Skeletal muscle tissue (tissue), 4 donors: ENCODE data around the gene TSC2. TPM values are rescaled to one million over a fixed set of nuclear protein-coding genes. Genes with fewer than 3 reads are reported as not detected.

Source experiments
- H3K27ac ChIP-seq: one replicate; pipeline ENCODE4 v1.7.0; 2013; ENCODE audit warnings: mild to moderate bottlenecking, low read depth, low read length, inconsistent platforms
- H3K27me3 ChIP-seq, 3 donors: one replicate each; pipeline ENCODE4 v1.7.0; 2013; ENCODE audit warnings: low read length in 3 of 3; ENCODE audit not compliant: control insufficient read depth in 3 of 3, insufficient read depth in 3 of 3
- H3K36me3 ChIP-seq, 3 donors: one replicate each; pipeline ENCODE4 v1.7.0; 2013; ENCODE audit warnings: low read length in 3 of 3; ENCODE audit not compliant: control insufficient read depth in 3 of 3, insufficient read depth in 3 of 3
- H3K4me1 ChIP-seq, 3 donors: one replicate each; pipeline ENCODE4 v1.7.0; 2013; ENCODE audit warnings: low read length in 3 of 3, mild to moderate bottlenecking in 3 of 3; ENCODE audit not compliant: control insufficient read depth in 3 of 3, insufficient read depth in 3 of 3
- H3K4me3 ChIP-seq, 3 donors: one replicate each; pipeline ENCODE4 v1.7.0; 2013; ENCODE audit warnings: low read length in 3 of 3
- H3K9ac ChIP-seq, 3 donors: one replicate each; pipeline ENCODE4 v1.7.0; 2013; ENCODE audit warnings: low read length in 3 of 3, mild to moderate bottlenecking in 3 of 3, moderate library complexity in 2 of 3, low read depth in 1 of 3
- H3K9me3 ChIP-seq, 3 donors: one replicate each; pipeline ENCODE4 v1.7.0; 2013; ENCODE audit warnings: low read length in 3 of 3; ENCODE audit not compliant: control insufficient read depth in 3 of 3
- total RNA-seq: library from RNA; depleted of rRNA; stranded (reverse); fragments of >200 nt; gene quantifications from one replicate; pipeline ENCODE4 v1.2.3, GENCODE V29; 2014
- donor health status: Osteomylitis.

TSC2 gene
- total RNA-seq, 1 donor from 2014 or later = 49.6 TPM

GRCh38 chr16:2053897-2054296, 6.1 kb downstream of the TSC2 start:
- peaks cover 43 to 57% (median 50%) of the 10 kb centered on the region in 3 donors for H3K36me3 ChIP-seq

GRCh38 chr16:2054543-2055245, 6.9 kb downstream of the TSC2 start:
- Histone ChIP-seq H3K9ac (no peak overlapping the region), H3K36me3 (peaks cover 43 to 57% (median 50%) of the 10 kb centered on the region in 3 donors), H3K4me3 (no peak overlapping the region), H3K9me3 (no peaks in the 10 kb centered on the region), H3K4me1 (no peaks in the 10 kb centered on the region), H3K27ac (no peak overlapping the region), H3K27me3 (no peaks in the 10 kb centered on the region)

More at GRCh38 chr16:2053897-2054296, 6.1 kb downstream of the TSC2 start:
- H3K4me1 ChIP-seq = peaks cover 0 to 4% (median 3%) of the 10 kb centered on the region in 3 donors
- no peak overlapping the region for H3K27ac ChIP-seq
- H3K27me3 ChIP-seq = no peaks in the 10 kb centered on the region
- no peak overlapping the region for H3K9ac ChIP-seq
- no peak overlapping the region for H3K4me3 ChIP-seq
- no peaks in the 10 kb centered on the region for H3K9me3 ChIP-seq

- H3K4me1 ChIP-seq = no peaks in the 10 kb centered on the region
- no peaks in the 10 kb centered on the region for H3K27me3 ChIP-seq
- peaks cover 52 to 67% (median 56%) of the 10 kb centered on the region in 3 donors for H3K36me3 ChIP-seq
- H3K4me3 ChIP-seq = no peak overlapping the region
- no peak overlapping the region for H3K27ac ChIP-seq
- no peak overlapping the region for H3K9ac ChIP-seq
- no peaks in the 10 kb centered on the region for H3K9me3 ChIP-seq
Measured at GRCh38 chr16:2056077-2056476, 8.3 kb downstream of the TSC2 start.

GRCh38 chr16:2056681-2057407, 9.1 kb downstream of the TSC2 start:
- peaks cover 48 to 62% (median 57%) of the 10 kb centered on the region in 3 donors for H3K36me3 ChIP-seq
- no peak overlapping the region for H3K27ac ChIP-seq
- H3K4me3 ChIP-seq = no peak overlapping the region
- H3K4me1 ChIP-seq = no peaks in the 10 kb centered on the region
- no peak overlapping the region for H3K9ac ChIP-seq
- H3K9me3 ChIP-seq = no peaks in the 10 kb centered on the region
- no peaks in the 10 kb centered on the region for H3K27me3 ChIP-seq

GRCh38 chr16:2057438-2057837, 9.7 kb downstream of the TSC2 start:
- Histone ChIP-seq H3K9ac (no peak overlapping the region), H3K27me3 (no peaks in the 10 kb centered on the region), H3K27ac (no peak overlapping the region), H3K9me3 (no peaks in the 10 kb centered on the region), H3K36me3 (peaks cover 45 to 58% (median 58%) of the 10 kb centered on the region in 3 donors), H3K4me3 (no peak overlapping the region), H3K4me1 (no peaks in the 10 kb centered on the region)

- peaks cover 39 to 55% (median 50%) of the 10 kb centered on the region in 3 donors for H3K36me3 ChIP-seq
- no peaks in the 10 kb centered on the region for H3K4me1 ChIP-seq
- no peak overlapping the region for H3K4me3 ChIP-seq
- no peak overlapping the region for H3K9ac ChIP-seq
- no peaks in the 10 kb centered on the region for H3K27me3 ChIP-seq
- H3K9me3 ChIP-seq = no peaks in the 10 kb centered on the region
- no peak overlapping the region for H3K27ac ChIP-seq
Measured at GRCh38 chr16:2058420-2058819, 10.6 kb downstream of the TSC2 start.

- Histone ChIP-seq H3K36me3 (peaks cover 39 to 55% (median 50%) of the 10 kb centered on the region in 3 donors), H3K4me3 (no peak overlapping the region), H3K4me1 (no peaks in the 10 kb centered on the region), H3K9me3 (no peaks in the 10 kb centered on the region), H3K9ac (no peak overlapping the region), H3K27ac (no peak overlapping the region), H3K27me3 (no peaks in the 10 kb centered on the region)
Measured at GRCh38 chr16:2058872-2059271, 11.1 kb downstream of the TSC2 start.

GRCh38 chr16:2060346-2060745, 12.6 kb downstream of the TSC2 start:
- Histone ChIP-seq H3K9ac (no peak overlapping the region), H3K9me3 (no peaks in the 10 kb centered on the region), H3K27ac (no peak overlapping the region), H3K27me3 (no peaks in the 10 kb centered on the region), H3K36me3 (peaks cover 34 to 50% (median 45%) of the 10 kb centered on the region in 3 donors), H3K4me3 (no peak overlapping the region), H3K4me1 (no peaks in the 10 kb centered on the region)

- no peaks in the 10 kb centered on the region for H3K4me1 ChIP-seq
- peaks cover 41 to 56% (median 48%) of the 10 kb centered on the region in 3 donors for H3K36me3 ChIP-seq
- H3K27me3 ChIP-seq = no peaks in the 10 kb centered on the region
- H3K9ac ChIP-seq = no peak overlapping the region
- no peak overlapping the region for H3K4me3 ChIP-seq
- H3K9me3 ChIP-seq = no peaks in the 10 kb centered on the region
- no peak overlapping the region for H3K27ac ChIP-seq
Measured at GRCh38 chr16:2061023-2061422, 13.2 kb downstream of the TSC2 start.

- Histone ChIP-seq H3K36me3 (peaks cover 45 to 58% (median 51%) of the 10 kb centered on the region in 3 donors), H3K9me3 (no peaks in the 10 kb centered on the region), H3K4me1 (no peaks in the 10 kb centered on the region), H3K9ac (no peak overlapping the region), H3K27ac (no peak overlapping the region), H3K27me3 (no peaks in the 10 kb centered on the region), H3K4me3 (no peak overlapping the region)
Measured at GRCh38 chr16:2061526-2061925, 13.7 kb downstream of the TSC2 start.
